ENCODE data around the gene ZSCAN22.
"Not testable (repeated sequence)": the region's sequence is repeated elsewhere in the genome, so short reads cannot be mapped to it uniquely, and the experiment has no call there.

- TF ChIP-seq, protein P1, sequence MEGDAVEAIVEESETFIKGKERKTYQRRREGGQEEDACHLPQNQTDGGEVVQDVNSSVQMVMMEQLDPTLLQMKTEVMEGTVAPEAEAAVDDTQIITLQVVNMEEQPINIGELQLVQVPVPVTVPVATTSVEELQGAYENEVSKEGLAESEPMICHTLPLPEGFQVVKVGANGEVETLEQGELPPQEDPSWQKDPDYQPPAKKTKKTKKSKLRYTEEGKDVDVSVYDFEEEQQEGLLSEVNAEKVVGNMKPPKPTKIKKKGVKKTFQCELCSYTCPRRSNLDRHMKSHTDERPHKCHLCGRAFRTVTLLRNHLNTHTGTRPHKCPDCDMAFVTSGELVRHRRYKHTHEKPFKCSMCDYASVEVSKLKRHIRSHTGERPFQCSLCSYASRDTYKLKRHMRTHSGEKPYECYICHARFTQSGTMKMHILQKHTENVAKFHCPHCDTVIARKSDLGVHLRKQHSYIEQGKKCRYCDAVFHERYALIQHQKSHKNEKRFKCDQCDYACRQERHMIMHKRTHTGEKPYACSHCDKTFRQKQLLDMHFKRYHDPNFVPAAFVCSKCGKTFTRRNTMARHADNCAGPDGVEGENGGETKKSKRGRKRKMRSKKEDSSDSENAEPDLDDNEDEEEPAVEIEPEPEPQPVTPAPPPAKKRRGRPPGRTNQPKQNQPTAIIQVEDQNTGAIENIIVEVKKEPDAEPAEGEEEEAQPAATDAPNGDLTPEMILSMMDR (IDR thresholded peaks at IDR 0.05; ENCODE audit: low read length), result not testable (repeated sequence)
- not testable (repeated sequence) for TF ChIP-seq EZH2 (IDR thresholded peaks at IDR 0.05; ENCODE audit: borderline replicate concordance, low read length)
Measured at GRCh38 chr19:58348080-58348479, 21.3 kb downstream of the ZSCAN22 start.

Measured in OCI-LY1 (cell line).